Breast epithelium (tissue), 3 donors: ENCODE results near the gene WWC1.

Source experiments
- POLR2A ChIP-seq: fragments of 450-650 bp; IDR thresholded peaks from one replicate; pipeline ENCODE4 v1.6.1; 2016; ENCODE audit warnings: antibody characterized with exemption, mild to moderate bottlenecking, moderate library complexity
- POLR2AphosphoS5 ChIP-seq, 3 donors: sonication (generic); formaldehyde crosslinking; IDR thresholded peaks; one replicate each; pipeline ENCODE4 v1.6.1; 2017; ENCODE audit warnings: antibody characterized with exemption in 3 of 3
- TF ChIP-seq, protein P1 (sequence below), 3 donors: fragments of 450-650 bp; IDR thresholded peaks; one replicate each; pipeline ENCODE4 v1.5.1; 2016 to 2017; ENCODE audit warnings: antibody characterized with exemption in 3 of 3, mild to moderate bottlenecking in 3 of 3, moderate library complexity in 3 of 3

DNA sequence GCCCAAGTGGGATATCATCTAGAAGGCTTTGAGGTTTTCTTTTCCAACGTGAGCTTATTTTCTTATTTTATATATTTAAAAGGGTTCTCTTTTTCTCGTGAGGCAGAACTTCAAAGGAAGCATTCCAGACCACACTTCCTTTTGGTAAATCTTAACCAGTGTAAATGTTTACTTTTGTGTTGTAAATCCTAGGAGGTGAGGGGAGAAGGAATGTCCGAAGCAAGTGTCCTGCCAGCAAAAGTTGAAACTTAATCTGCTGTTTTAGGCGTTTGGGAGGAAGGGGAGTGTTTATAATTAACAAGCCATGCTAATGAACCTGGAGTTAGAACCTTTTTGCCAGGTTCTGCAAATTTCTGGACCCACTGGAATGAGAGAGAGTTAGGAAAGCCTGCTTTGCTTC, 37.9 kb downstream of the WWC1 start:
- TF ChIP-seq, protein P1, sequence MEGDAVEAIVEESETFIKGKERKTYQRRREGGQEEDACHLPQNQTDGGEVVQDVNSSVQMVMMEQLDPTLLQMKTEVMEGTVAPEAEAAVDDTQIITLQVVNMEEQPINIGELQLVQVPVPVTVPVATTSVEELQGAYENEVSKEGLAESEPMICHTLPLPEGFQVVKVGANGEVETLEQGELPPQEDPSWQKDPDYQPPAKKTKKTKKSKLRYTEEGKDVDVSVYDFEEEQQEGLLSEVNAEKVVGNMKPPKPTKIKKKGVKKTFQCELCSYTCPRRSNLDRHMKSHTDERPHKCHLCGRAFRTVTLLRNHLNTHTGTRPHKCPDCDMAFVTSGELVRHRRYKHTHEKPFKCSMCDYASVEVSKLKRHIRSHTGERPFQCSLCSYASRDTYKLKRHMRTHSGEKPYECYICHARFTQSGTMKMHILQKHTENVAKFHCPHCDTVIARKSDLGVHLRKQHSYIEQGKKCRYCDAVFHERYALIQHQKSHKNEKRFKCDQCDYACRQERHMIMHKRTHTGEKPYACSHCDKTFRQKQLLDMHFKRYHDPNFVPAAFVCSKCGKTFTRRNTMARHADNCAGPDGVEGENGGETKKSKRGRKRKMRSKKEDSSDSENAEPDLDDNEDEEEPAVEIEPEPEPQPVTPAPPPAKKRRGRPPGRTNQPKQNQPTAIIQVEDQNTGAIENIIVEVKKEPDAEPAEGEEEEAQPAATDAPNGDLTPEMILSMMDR (IDR thresholded peaks at IDR 0.05): no peak
- TF ChIP-seq POLR2AphosphoS5 (IDR thresholded peaks at IDR 0.05): no peak
- no peak for TF ChIP-seq POLR2A
